Hypothalamus (tissue), 51 donors: ENCODE results near the gene ABCA5.

Source experiments
- DNase-seq, 51 donors: peaks; one replicate each; lab custom pipeline; 2025; lab: John Stamatoyannopoulos, UW

Gene ABCA5

GRCh38 chr17:69269131-69269998 lies 57.6 kb downstream of the ABCA5 start:
- DNase-seq, result no peak

- no peak for DNase-seq
Observed at GRCh38 chr17:69268543-69269014, 58.4 kb downstream of the ABCA5 start.

GRCh38 chr17:69267219-69267618 lies 59.7 kb downstream of the ABCA5 start:
- no peak for DNase-seq

GRCh38 chr17:69265873-69266272 lies 61.1 kb downstream of the ABCA5 start:
- DNase-seq, result no peak

GRCh38 chr17:69254187-69254586 lies 72.7 kb downstream of the ABCA5 start:
- DNase-seq, result no peak

- no peak for DNase-seq
Observed at GRCh38 chr17:69250641-69251040, 76.3 kb downstream of the ABCA5 start.

- DNase-seq, result peak in 1 of 51 donors; percentile 13
Observed at GRCh38 chr17:69246726-69247375, 80.1 kb downstream of the ABCA5 start.

GRCh38 chr17:69246202-69246601 lies 80.7 kb downstream of the ABCA5 start:
- no peak for DNase-seq

GRCh38 chr17:69245617-69246016 lies 81.3 kb downstream of the ABCA5 start:
- no peak for DNase-seq

- no peak for DNase-seq
Observed at GRCh38 chr17:69239611-69240600, 87.0 kb downstream of the ABCA5 start.

GRCh38 chr17:69236946-69237345 lies 90.0 kb downstream of the ABCA5 start:
- DNase-seq, result no peak

GRCh38 chr17:69236464-69236863 lies 90.5 kb downstream of the ABCA5 start:
- no peak for DNase-seq

GRCh38 chr17:69235338-69236058 lies 91.4 kb downstream of the ABCA5 start:
- DNase-seq, result peak in 47 of 51 donors; percentile 3 to 83 (median 49)

GRCh38 chr17:69232650-69233049 lies 94.3 kb downstream of the ABCA5 start:
- no peak for DNase-seq

- DNase-seq, result no peak
Observed at GRCh38 chr17:69231521-69231920, 95.4 kb downstream of the ABCA5 start.

GRCh38 chr17:69230939-69231338 lies 96.0 kb downstream of the ABCA5 start:
- DNase-seq, result no peak

- no peak for DNase-seq
Observed at GRCh38 chr17:69228576-69228975, 98.4 kb downstream of the ABCA5 start, which contains the start of gene ABCA10. TSS of gene ABCA10 (minus strand) at chr17:69228824. CDS start at chr17:69225358, 3,466 bp downstream.

GRCh38 chr17:69228018-69228417 lies 98.9 kb downstream of the ABCA5 start:
- no peak for DNase-seq

GRCh38 chr17:69227541-69227940 lies 99.4 kb downstream of the ABCA5 start:
- DNase-seq, result no peak

- no peak for DNase-seq
Observed at GRCh38 chr17:69223809-69224208, 103.1 kb downstream of the ABCA5 start.
